ENCODE measurements around the gene MRAP2. TPM values are rescaled to one million over a fixed set of nuclear protein-coding genes. Genes with fewer than 3 reads are reported as not detected.
"Not testable (repeated sequence)": the region's sequence is repeated elsewhere in the genome, so short reads cannot be mapped to it uniquely, and the experiment has no call there.

MRAP2 gene
- total RNA-seq, 1 experiment from 2014 or later: 2.5 TPM

DNA sequence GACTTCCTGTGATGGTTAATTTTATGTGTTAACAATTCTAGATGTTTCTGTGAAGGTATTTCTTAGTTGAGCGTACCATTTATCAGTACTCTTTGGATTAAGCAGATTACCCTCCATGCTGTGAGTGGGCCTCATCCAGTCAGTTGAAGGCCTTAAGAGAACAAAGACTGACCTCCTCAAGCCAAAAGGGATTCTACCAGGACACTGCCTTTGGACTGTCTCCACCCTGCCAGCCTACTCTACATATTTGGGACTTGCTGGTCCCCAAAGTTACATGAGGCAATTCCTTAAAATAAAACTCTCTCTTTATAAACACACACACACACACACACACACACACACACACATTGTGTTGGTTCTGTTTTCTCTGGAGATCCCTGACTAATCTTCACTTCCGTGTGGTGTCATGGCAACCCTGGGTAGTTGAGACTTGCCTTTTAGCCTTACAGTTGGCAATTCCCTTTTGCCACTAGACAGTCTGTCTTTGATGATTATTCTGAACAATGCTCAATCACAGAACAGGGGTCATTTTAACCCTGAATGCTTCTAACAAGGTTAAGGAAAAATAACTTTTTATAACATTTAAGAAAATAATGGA is 32.2 kb downstream of the MRAP2 start:
- Histone ChIP-seq H3K4me1 (ENCODE audit: control insufficient read depth, insufficient read depth, low read length) (no peaks in the 10 kb centered on the region), H3K27me3 (ENCODE audit: control insufficient read depth, insufficient read depth, low read length) (no peaks in the 10 kb centered on the region), H3K4me3 (ENCODE audit: low read depth in 2 of 2, low read length in 2 of 2) (no peak overlapping the region), H3K36me3 (ENCODE audit: control insufficient read depth, insufficient read depth, low read length) (no peaks in the 10 kb centered on the region), H3K9me3 (ENCODE audit: control insufficient read depth, insufficient read depth, low read depth, low read length) (no peaks in the 10 kb centered on the region), H3K27ac (ENCODE audit: low read length) (no peak overlapping the region)
- BruUV-seq (replicated peaks): no TSS peak
- ATAC-seq: no peak
- no peak for TF ChIP-seq TCF7L2 (IDR thresholded peaks at IDR 0.05; ENCODE audit: low read depth, low read length)
- TF ChIP-seq, protein P1, sequence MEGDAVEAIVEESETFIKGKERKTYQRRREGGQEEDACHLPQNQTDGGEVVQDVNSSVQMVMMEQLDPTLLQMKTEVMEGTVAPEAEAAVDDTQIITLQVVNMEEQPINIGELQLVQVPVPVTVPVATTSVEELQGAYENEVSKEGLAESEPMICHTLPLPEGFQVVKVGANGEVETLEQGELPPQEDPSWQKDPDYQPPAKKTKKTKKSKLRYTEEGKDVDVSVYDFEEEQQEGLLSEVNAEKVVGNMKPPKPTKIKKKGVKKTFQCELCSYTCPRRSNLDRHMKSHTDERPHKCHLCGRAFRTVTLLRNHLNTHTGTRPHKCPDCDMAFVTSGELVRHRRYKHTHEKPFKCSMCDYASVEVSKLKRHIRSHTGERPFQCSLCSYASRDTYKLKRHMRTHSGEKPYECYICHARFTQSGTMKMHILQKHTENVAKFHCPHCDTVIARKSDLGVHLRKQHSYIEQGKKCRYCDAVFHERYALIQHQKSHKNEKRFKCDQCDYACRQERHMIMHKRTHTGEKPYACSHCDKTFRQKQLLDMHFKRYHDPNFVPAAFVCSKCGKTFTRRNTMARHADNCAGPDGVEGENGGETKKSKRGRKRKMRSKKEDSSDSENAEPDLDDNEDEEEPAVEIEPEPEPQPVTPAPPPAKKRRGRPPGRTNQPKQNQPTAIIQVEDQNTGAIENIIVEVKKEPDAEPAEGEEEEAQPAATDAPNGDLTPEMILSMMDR (IDR thresholded peaks at IDR 0.05): no peak
- TF ChIP-seq POLR2AphosphoS5 (IDR thresholded peaks at IDR 0.05; ENCODE audit: low read depth, low read length): no peak
- TF ChIP-seq, protein P2, sequence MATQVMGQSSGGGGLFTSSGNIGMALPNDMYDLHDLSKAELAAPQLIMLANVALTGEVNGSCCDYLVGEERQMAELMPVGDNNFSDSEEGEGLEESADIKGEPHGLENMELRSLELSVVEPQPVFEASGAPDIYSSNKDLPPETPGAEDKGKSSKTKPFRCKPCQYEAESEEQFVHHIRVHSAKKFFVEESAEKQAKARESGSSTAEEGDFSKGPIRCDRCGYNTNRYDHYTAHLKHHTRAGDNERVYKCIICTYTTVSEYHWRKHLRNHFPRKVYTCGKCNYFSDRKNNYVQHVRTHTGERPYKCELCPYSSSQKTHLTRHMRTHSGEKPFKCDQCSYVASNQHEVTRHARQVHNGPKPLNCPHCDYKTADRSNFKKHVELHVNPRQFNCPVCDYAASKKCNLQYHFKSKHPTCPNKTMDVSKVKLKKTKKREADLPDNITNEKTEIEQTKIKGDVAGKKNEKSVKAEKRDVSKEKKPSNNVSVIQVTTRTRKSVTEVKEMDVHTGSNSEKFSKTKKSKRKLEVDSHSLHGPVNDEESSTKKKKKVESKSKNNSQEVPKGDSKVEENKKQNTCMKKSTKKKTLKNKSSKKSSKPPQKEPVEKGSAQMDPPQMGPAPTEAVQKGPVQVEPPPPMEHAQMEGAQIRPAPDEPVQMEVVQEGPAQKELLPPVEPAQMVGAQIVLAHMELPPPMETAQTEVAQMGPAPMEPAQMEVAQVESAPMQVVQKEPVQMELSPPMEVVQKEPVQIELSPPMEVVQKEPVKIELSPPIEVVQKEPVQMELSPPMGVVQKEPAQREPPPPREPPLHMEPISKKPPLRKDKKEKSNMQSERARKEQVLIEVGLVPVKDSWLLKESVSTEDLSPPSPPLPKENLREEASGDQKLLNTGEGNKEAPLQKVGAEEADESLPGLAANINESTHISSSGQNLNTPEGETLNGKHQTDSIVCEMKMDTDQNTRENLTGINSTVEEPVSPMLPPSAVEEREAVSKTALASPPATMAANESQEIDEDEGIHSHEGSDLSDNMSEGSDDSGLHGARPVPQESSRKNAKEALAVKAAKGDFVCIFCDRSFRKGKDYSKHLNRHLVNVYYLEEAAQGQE (IDR thresholded peaks at IDR 0.05; ENCODE audit: insufficient read depth in 1 of 2, low read depth in 2 of 2, low read length in 1 of 2): no peak
- no peak for TF ChIP-seq SIN3A (IDR thresholded peaks at IDR 0.05; ENCODE audit: borderline replicate concordance, insufficient read depth, low read depth, low read length)
- DNase-seq (ENCODE audit: low read depth, low spot score): no peak
- CTCF ChIA-PET: no interaction called here
- in situ Hi-C loops (cut with HindIII; ENCODE audit: low pct_unique_long_range_greater_than_20kb, low sequenced_read_pairs): no loop called here
- intact Hi-C loops (cut with micrococcal nuclease; ENCODE audit: unreplicated experiment): no loop called here
- POLR2A ChIA-PET: interaction anchor here (0.7 kb wide), 1 partner anchor 315 kb away, joined by 3 read pairs; no protein-coding TSS in a partner anchor

DNA sequence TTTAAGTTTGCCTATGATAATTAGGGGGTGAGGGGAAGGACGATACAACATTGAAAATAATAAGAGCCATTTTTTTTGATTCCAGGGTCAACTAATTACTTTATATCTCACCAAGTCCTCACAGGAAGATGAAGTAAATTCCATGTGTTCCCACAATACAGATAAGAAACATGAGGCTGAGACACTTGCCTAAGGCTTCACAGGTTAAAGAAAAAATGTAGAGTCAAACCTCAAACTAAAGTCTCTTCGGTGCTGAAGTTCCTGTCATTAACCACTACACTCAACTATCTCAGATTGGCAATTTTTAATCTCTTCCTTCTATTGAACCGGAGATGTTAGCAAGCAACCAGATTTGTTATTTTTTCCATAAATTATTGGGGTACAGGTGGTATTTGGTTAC is 33.0 kb downstream of the MRAP2 start:
- ATAC-seq: no peak
- POLR2A ChIA-PET: no interaction called here
- no peaks in the 10 kb centered on the region for H3K9me3 ChIP-seq (ENCODE audit: control insufficient read depth, insufficient read depth, low read depth, low read length)

DNA sequence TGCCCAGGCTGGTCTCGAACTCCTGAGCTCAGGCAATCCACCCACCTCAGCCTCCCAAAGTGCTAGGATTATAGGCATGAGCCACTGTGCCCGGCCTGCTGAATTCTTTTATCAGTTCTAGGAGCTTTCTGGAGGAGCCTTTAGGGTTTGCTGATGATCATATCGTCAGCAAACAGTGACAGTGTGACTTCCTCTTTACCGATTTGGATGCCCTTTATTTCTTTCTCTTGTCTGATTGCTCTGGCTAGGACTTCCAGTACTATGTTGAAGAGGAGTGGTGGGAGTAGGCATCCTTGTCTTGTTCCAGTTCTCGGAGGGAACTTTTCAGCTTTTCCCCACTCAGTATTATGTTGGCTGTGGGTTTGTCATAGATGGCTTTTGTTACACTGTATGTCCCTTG is 35.3 kb downstream of the MRAP2 start:
- H3K9me3 ChIP-seq (ENCODE audit: control insufficient read depth, insufficient read depth, low read depth, low read length); POLR2A ChIA-PET; CTCF ChIA-PET; DNase-seq (ENCODE audit: low read depth, low spot score); ATAC-seq; H3K4me3 ChIP-seq (ENCODE audit: low read depth in 2 of 2, low read length in 2 of 2); H3K4me1 ChIP-seq (ENCODE audit: control insufficient read depth, insufficient read depth, low read length); BruUV-seq (replicated peaks); H3K36me3 ChIP-seq (ENCODE audit: control insufficient read depth, insufficient read depth, low read length); intact Hi-C loops (cut with micrococcal nuclease; ENCODE audit: unreplicated experiment); in situ Hi-C loops (cut with HindIII; ENCODE audit: low pct_unique_long_range_greater_than_20kb, low sequenced_read_pairs); H3K27me3 ChIP-seq (ENCODE audit: control insufficient read depth, insufficient read depth, low read length); H3K27ac ChIP-seq (ENCODE audit: low read length): not testable (repeated sequence)

More for the DNA sequence above, 33.0 kb downstream of the MRAP2 start:
- intact Hi-C loops (cut with micrococcal nuclease; ENCODE audit: unreplicated experiment): no loop called here
- H3K4me3 ChIP-seq (ENCODE audit: low read depth in 2 of 2, low read length in 2 of 2): no peak overlapping the region
- no peaks in the 10 kb centered on the region for H3K27me3 ChIP-seq (ENCODE audit: control insufficient read depth, insufficient read depth, low read length)
- CTCF ChIA-PET: no interaction called here
- no TSS peak for BruUV-seq (replicated peaks)
- no peak for TF ChIP-seq POLR2AphosphoS5 (IDR thresholded peaks at IDR 0.05; ENCODE audit: low read depth, low read length)
- TF ChIP-seq TCF7L2 (IDR thresholded peaks at IDR 0.05; ENCODE audit: low read depth, low read length): no peak
- no peak for TF ChIP-seq SIN3A (IDR thresholded peaks at IDR 0.05; ENCODE audit: borderline replicate concordance, insufficient read depth, low read depth, low read length)
- TF ChIP-seq, protein P1 (IDR thresholded peaks at IDR 0.05): no peak
- TF ChIP-seq, protein P2 (IDR thresholded peaks at IDR 0.05; ENCODE audit: insufficient read depth in 1 of 2, low read depth in 2 of 2, low read length in 1 of 2): no peak
- H3K27ac ChIP-seq (ENCODE audit: low read length): no peak overlapping the region
- H3K4me1 ChIP-seq (ENCODE audit: control insufficient read depth, insufficient read depth, low read length): no peaks in the 10 kb centered on the region
- in situ Hi-C loops (cut with HindIII; ENCODE audit: low pct_unique_long_range_greater_than_20kb, low sequenced_read_pairs): no loop called here
- DNase-seq (ENCODE audit: low read depth, low spot score): no peak
- H3K36me3 ChIP-seq (ENCODE audit: control insufficient read depth, insufficient read depth, low read length): no peaks in the 10 kb centered on the region
